DND-41 (cell line): ENCODE results near the gene KRT27.

Experiments used
- ATAC-seq: fragments of 200-7000 bp; cut with Tn5 transposase; 3 replicates; pipeline ENCODE4 v1.9.1; 2021; ENCODE audit warnings: low read depth; ENCODE audit not compliant: insufficient read depth
- DNase-seq: peaks from one replicate; pipeline ENCODE4 v3.0.0-alpha.2; 2020
- H2AFZ ChIP-seq: 2 replicates; pipeline ENCODE4 v1.6.0; 2012; ENCODE audit warnings: low read depth, low read length
- H3K27ac ChIP-seq: 2 replicates; pipeline ENCODE4 v1.5.1; 2012; ENCODE audit warnings: low read length, inconsistent platforms
- H3K27me3 ChIP-seq: fragments of 200-600 bp; sonication (generic); 2 replicates; pipeline ENCODE4 v1.6.0; 2012; ENCODE audit warnings: low read length, mild to moderate bottlenecking, inconsistent platforms; ENCODE audit not compliant: insufficient read depth, poor library complexity
- H3K36me3 ChIP-seq: 2 replicates; pipeline ENCODE4 v1.5.1; 2012; ENCODE audit warnings: low read length, inconsistent platforms; ENCODE audit not compliant: insufficient read depth
- H3K4me1 ChIP-seq: 2 replicates; pipeline ENCODE4 v1.5.1; 2012; ENCODE audit warnings: mild to moderate bottlenecking, low read length; ENCODE audit not compliant: insufficient read depth
- H3K4me2 ChIP-seq: 2 replicates; pipeline ENCODE4 v1.6.0; 2012; ENCODE audit warnings: mild to moderate bottlenecking, moderate library complexity, low read length, inconsistent platforms; ENCODE audit not compliant: insufficient read depth
- H3K4me3 ChIP-seq, 2 experiments: fragments of 200-600 bp in 1 of 2; shearing (Covaris generic) in 1 of 2; 2 replicates each; pipeline ENCODE4 v1.5.1; 2012 to 2016; ENCODE audit warnings: inconsistent platforms in 2 of 2, low read length in 2 of 2, mild to moderate bottlenecking in 2 of 2, low read depth in 1 of 2, moderate library complexity in 1 of 2
- H3K79me2 ChIP-seq: 2 replicates; pipeline ENCODE4 v1.6.0; 2012; ENCODE audit warnings: low read length, inconsistent platforms; ENCODE audit not compliant: insufficient read depth
- H3K9ac ChIP-seq: 2 replicates; pipeline ENCODE4 v1.6.0; 2012; ENCODE audit warnings: low read depth, mild to moderate bottlenecking, inconsistent platforms, low read length, moderate library complexity
- H3K9me3 ChIP-seq: 2 replicates; pipeline ENCODE4 v1.5.1; 2012; ENCODE audit warnings: low read length, moderate library complexity, mild to moderate bottlenecking, inconsistent platforms; ENCODE audit not compliant: insufficient read depth, severe bottlenecking
- H4K20me1 ChIP-seq: 2 replicates; pipeline ENCODE4 v1.6.0; 2012; ENCODE audit warnings: low read length; ENCODE audit not compliant: insufficient read depth
- CTCF ChIP-seq: IDR thresholded peaks from 2 replicates; pipeline ENCODE4 v1.5.1; 2012; ENCODE audit warnings: borderline replicate concordance, low read length, moderate library complexity, mild to moderate bottlenecking; ENCODE audit not compliant: poor library complexity, severe bottlenecking; ENCODE audit errors: extremely low read depth
- EZH2 ChIP-seq: IDR thresholded peaks from 3 replicates; pipeline ENCODE4 v1.6.1; 2012; ENCODE audit warnings: borderline replicate concordance, low read depth, mild to moderate bottlenecking, moderate library complexity, low read length, inconsistent platforms; ENCODE audit not compliant: severe bottlenecking

KRT27 gene

GRCh38 chr17:40763752-40764151 lies 18.6 kb downstream of the KRT27 start:
- no peak overlapping the region for H3K4me2 ChIP-seq
- H3K27me3 ChIP-seq = peaks cover 9% of the 10 kb centered on the region
- no peaks in the 10 kb centered on the region for H4K20me1 ChIP-seq
- H3K36me3 ChIP-seq = no peaks in the 10 kb centered on the region
- H3K27ac ChIP-seq = no peak overlapping the region
- H3K4me3 ChIP-seq = no peak overlapping the region
- no peak for TF ChIP-seq CTCF
- no peak for TF ChIP-seq EZH2
- H3K9ac ChIP-seq = no peak overlapping the region
- ATAC-seq (no peak), DNase-seq (no peak)
- H2AFZ ChIP-seq = no peak overlapping the region
- no peaks in the 10 kb centered on the region for H3K79me2 ChIP-seq
- H3K4me1 ChIP-seq = no peaks in the 10 kb centered on the region
- peaks cover 24% of the 10 kb centered on the region for H3K9me3 ChIP-seq

- no peak for ATAC-seq
- H3K79me2 ChIP-seq = no peaks in the 10 kb centered on the region
- no peak overlapping the region for H2AFZ ChIP-seq
- no peaks in the 10 kb centered on the region for H3K4me1 ChIP-seq
- no peak for TF ChIP-seq EZH2
- no peak overlapping the region for H3K4me3 ChIP-seq
- no peak overlapping the region for H3K4me2 ChIP-seq
- H3K27ac ChIP-seq = no peak overlapping the region
- peaks cover 2% of the 10 kb centered on the region for H3K27me3 ChIP-seq
- no peaks in the 10 kb centered on the region for H3K36me3 ChIP-seq
- H4K20me1 ChIP-seq = no peaks in the 10 kb centered on the region
- DNase-seq = no peak
- H3K9ac ChIP-seq = no peak overlapping the region
- peaks cover 24% of the 10 kb centered on the region for H3K9me3 ChIP-seq
Measured at GRCh38 chr17:40760105-40761016, 22.0 kb downstream of the KRT27 start.

- no peak within 1 kb of the TSS for H3K4me2 ChIP-seq
- H3K9ac ChIP-seq = no peak within 1 kb of the TSS
- H3K4me1 ChIP-seq = no peaks in the 10 kb centered on the region
- no peaks in the 10 kb centered on the region for H3K27me3 ChIP-seq
- H4K20me1 ChIP-seq = no peaks in the 10 kb centered on the region
- H3K9me3 ChIP-seq = peaks cover 1% of the 10 kb centered on the region
- H3K4me3 ChIP-seq = no peak within 1 kb of the TSS
- TF ChIP-seq CTCF (no peak), EZH2 (no peak)
- H2AFZ ChIP-seq = no peak within 1 kb of the TSS
- ATAC-seq = no peak
- H3K79me2 ChIP-seq = no peaks in the 10 kb centered on the region
- no peak within 1 kb of the TSS for H3K27ac ChIP-seq
- no peaks in the 10 kb centered on the region for H3K36me3 ChIP-seq
- DNase-seq = no peak
Measured at GRCh38 chr17:40755231-40755630, 27.1 kb downstream of the KRT27 start, which contains the start of gene KRT25. TSS of gene KRT25 (minus strand) at chr17:40755331. CDS start at chr17:40755271, 60 bp downstream.

GRCh38 chr17:40753804-40754203 lies 28.5 kb downstream of the KRT27 start:
- DNase-seq = no peak
- no peak for ATAC-seq
- H4K20me1 ChIP-seq = no peaks in the 10 kb centered on the region

More at GRCh38 chr17:40753804-40754203, 28.5 kb downstream of the KRT27 start:
- Histone ChIP-seq H3K4me1 (no peaks in the 10 kb centered on the region), H3K4me3 (no peak overlapping the region), H3K36me3 (no peaks in the 10 kb centered on the region), H3K27ac (no peak overlapping the region), H2AFZ (no peak overlapping the region), H3K4me2 (no peak overlapping the region), H3K27me3 (no peaks in the 10 kb centered on the region), H3K9ac (no peak overlapping the region), H3K9me3 (no peaks in the 10 kb centered on the region), H3K79me2 (no peaks in the 10 kb centered on the region)
- TF ChIP-seq EZH2 (no peak), CTCF (no peak)
